ENCODE data around the gene DNAH17. TPM values are rescaled to one million over a fixed set of nuclear protein-coding genes. Genes with fewer than 3 reads are reported as not detected.

The DNAH17 gene
- total RNA-seq, 1 donor from 2014 or later: not detected

- no peak for DNase-seq (ENCODE audit: low spot score)
These were observed 146.1 kb downstream of the DNAH17 start for GRCh38 chr17:78430892-78431691.

GRCh38 chr17:78429618-78429995 is 147.6 kb downstream of the DNAH17 start:
- no peak for DNase-seq (ENCODE audit: low spot score)

- no peak for DNase-seq (ENCODE audit: low spot score)
These were observed 148.2 kb downstream of the DNAH17 start for GRCh38 chr17:78428836-78429617.

- no peak for DNase-seq (ENCODE audit: low spot score)
These were observed 149.1 kb downstream of the DNAH17 start for GRCh38 chr17:78428025-78428575.

GRCh38 chr17:78427140-78427539 is 150.1 kb downstream of the DNAH17 start:
- no peak for DNase-seq (ENCODE audit: low spot score)

- no peak for DNase-seq (ENCODE audit: low spot score)
These were observed 150.8 kb downstream of the DNAH17 start for GRCh38 chr17:78426293-78426879.

GRCh38 chr17:78425429-78425828 is 151.8 kb downstream of the DNAH17 start:
- no peak for DNase-seq (ENCODE audit: low spot score)

- DNase-seq (ENCODE audit: low spot score): no peak
These were observed 153.1 kb downstream of the DNAH17 start for GRCh38 chr17:78423961-78424675.

GRCh38 chr17:78422872-78423588 is 154.2 kb downstream of the DNAH17 start:
- no peak for DNase-seq (ENCODE audit: low spot score)

GRCh38 chr17:78422267-78422605 is 155.0 kb downstream of the DNAH17 start:
- DNase-seq (ENCODE audit: low spot score): no peak

- peak; percentile 77 for DNase-seq (ENCODE audit: low spot score)
These were observed 155.5 kb downstream of the DNAH17 start for GRCh38 chr17:78421534-78422266.

GRCh38 chr17:78421084-78421533 is 156.1 kb downstream of the DNAH17 start:
- no peak for DNase-seq (ENCODE audit: low spot score)

- DNase-seq (ENCODE audit: low spot score): no peak
These were observed 157.0 kb downstream of the DNAH17 start for GRCh38 chr17:78419970-78420815.

GRCh38 chr17:78418326-78419026 is 158.7 kb downstream of the DNAH17 start:
- DNase-seq (ENCODE audit: low spot score): no peak

GRCh38 chr17:78417531-78417909 is 159.7 kb downstream of the DNAH17 start:
- DNase-seq (ENCODE audit: low spot score): no peak

GRCh38 chr17:78416791-78417530 is 160.2 kb downstream of the DNAH17 start:
- no peak for DNase-seq (ENCODE audit: low spot score)

GRCh38 chr17:78415821-78416711 is 161.1 kb downstream of the DNAH17 start:
- no peak for DNase-seq (ENCODE audit: low spot score)
